NCI-H146 treated with DMSO at 0.1 percent for 48 hours (cell line): Measurements from ENCODE around the gene PRR19.

Experiments used
- DNase-seq: peaks from one replicate; lab custom pipeline; 2025; ENCODE audit not compliant: unreplicated experiment; lab: John Stamatoyannopoulos, UW

The PRR19 gene

GRCh38 chr19:42271045-42271419 lies 30.9 kb upstream of the PRR19 start:
- no peak for DNase-seq

GRCh38 chr19:42271861-42272534 lies 29.9 kb upstream of the PRR19 start:
- no peak for DNase-seq

- DNase-seq, result no peak
Measured at GRCh38 chr19:42272535-42272897, 29.4 kb upstream of the PRR19 start.

- no peak for DNase-seq
Measured at GRCh38 chr19:42272989-42273406, 28.9 kb upstream of the PRR19 start.

GRCh38 chr19:42273407-42274064 lies 28.4 kb upstream of the PRR19 start:
- no peak for DNase-seq

GRCh38 chr19:42274065-42274682 lies 27.8 kb upstream of the PRR19 start:
- DNase-seq, result no peak

GRCh38 chr19:42275103-42275502 lies 26.8 kb upstream of the PRR19 start:
- no peak for DNase-seq

GRCh38 chr19:42275517-42275916 lies 26.4 kb upstream of the PRR19 start:
- no peak for DNase-seq

GRCh38 chr19:42276284-42276683 lies 25.6 kb upstream of the PRR19 start:
- no peak for DNase-seq

- no peak for DNase-seq
Measured at GRCh38 chr19:42276821-42277220, 25.1 kb upstream of the PRR19 start.

GRCh38 chr19:42277821-42278451 lies 24.0 kb upstream of the PRR19 start:
- DNase-seq, result no peak

GRCh38 chr19:42278452-42279154 lies 23.3 kb upstream of the PRR19 start:
- DNase-seq, result no peak

GRCh38 chr19:42279155-42279901 lies 22.6 kb upstream of the PRR19 start:
- peak; percentile 37 for DNase-seq

- peak; percentile 84 for DNase-seq
Measured at GRCh38 chr19:42279902-42280814, 21.8 kb upstream of the PRR19 start.

GRCh38 chr19:42280815-42281145 lies 21.2 kb upstream of the PRR19 start:
- DNase-seq, result no peak

- DNase-seq, result peak; percentile 56
Measured at GRCh38 chr19:42281146-42281826, 20.6 kb upstream of the PRR19 start.

- DNase-seq, result no peak
Measured at GRCh38 chr19:42281827-42282762, 19.8 kb upstream of the PRR19 start.

- no peak for DNase-seq
Measured at GRCh38 chr19:42282819-42283187, 19.1 kb upstream of the PRR19 start.
